Measurements from ENCODE around the gene FAAP100.

FAAP100 gene

GRCh38 chr17:81581758-81582157 is 29.6 kb upstream of the FAAP100 start:
- H3K27ac ChIP-seq = no peak overlapping the region
- TF ChIP-seq CTCF (IDR thresholded peaks at IDR 0.05) = no peak
- no peak overlapping the region for H3K4me3 ChIP-seq
- no peak for DNase-seq (ENCODE audit: low spot score)

GRCh38 chr17:81580481-81580880 is 28.3 kb upstream of the FAAP100 start:
- DNase-seq (ENCODE audit: low spot score) = no peak
- H3K4me3 ChIP-seq = no peak overlapping the region
- no peak overlapping the region for H3K27ac ChIP-seq
- TF ChIP-seq CTCF (IDR thresholded peaks at IDR 0.05) = no peak

GRCh38 chr17:81579821-81580321 is 27.7 kb upstream of the FAAP100 start:
- Histone ChIP-seq H3K27ac (no peak overlapping the region), H3K4me3 (no peak overlapping the region)
- DNase-seq (ENCODE audit: low spot score) = no peak
- TF ChIP-seq CTCF (IDR thresholded peaks at IDR 0.05) = no peak

- no peak overlapping the region for H3K27ac ChIP-seq
- no peak overlapping the region for H3K4me3 ChIP-seq
- no peak for TF ChIP-seq CTCF (IDR thresholded peaks at IDR 0.05)
- no peak for DNase-seq (ENCODE audit: low spot score)
Measured at GRCh38 chr17:81579298-81579697, 27.1 kb upstream of the FAAP100 start.

GRCh38 chr17:81578561-81579225 is 26.5 kb upstream of the FAAP100 start:
- TF ChIP-seq CTCF (IDR thresholded peaks at IDR 0.05) = no peak
- Histone ChIP-seq H3K27ac (no peak overlapping the region), H3K4me3 (no peak overlapping the region)
- no peak for DNase-seq (ENCODE audit: low spot score)

GRCh38 chr17:81578038-81578441 is 25.9 kb upstream of the FAAP100 start:
- Histone ChIP-seq H3K27ac (peak overlapping the region in 1 of 2 donors; percentile 84), H3K4me3 (no peak overlapping the region)
- TF ChIP-seq CTCF (IDR thresholded peaks at IDR 0.05) = no peak
- DNase-seq (ENCODE audit: low spot score) = no peak

- TF ChIP-seq CTCF (IDR thresholded peaks at IDR 0.05) = no peak
- peak overlapping the region; percentile 43 to 84 for H3K27ac ChIP-seq
- H3K4me3 ChIP-seq = peak overlapping the region; percentile 58
- DNase-seq (ENCODE audit: low spot score) = no peak
Measured at GRCh38 chr17:81577278-81578000, 25.3 kb upstream of the FAAP100 start.

Data from coronary artery (tissue), 2 donors.